GM12878 (cell line): Measurements from ENCODE around the gene PEX11B.

ENCODE experiments used
- POLR2A ChIP-seq: IDR thresholded peaks from 2 replicates; pipeline ENCODE4 v1.6.1; 2011; ENCODE audit warnings: low read depth, mild to moderate bottlenecking, low read length
- RCOR1 ChIP-seq: conservative IDR thresholded peaks from 2 replicates; pipeline ENCODE4 v1.6.1; 2012; ENCODE audit warnings: low read depth, low read length, improper control_type of control experiment

- no peak for TF ChIP-seq RCOR1
- no peak for TF ChIP-seq POLR2A
Observed at GRCh38 chr1:145901312-145902021, 17.1 kb downstream of the PEX11B start.
